NCI-H1930 (cell line): ENCODE measurements around the gene ERCC2.
"Not testable (repeated sequence)": the region's sequence is repeated elsewhere in the genome, so short reads cannot be mapped to it uniquely, and the experiment has no call there.

ENCODE experiments used
- DNase-seq, 2 experiments: peaks; one replicate each; lab custom pipeline; 2025; lab: John Stamatoyannopoulos, UW

ERCC2 gene

DNA sequence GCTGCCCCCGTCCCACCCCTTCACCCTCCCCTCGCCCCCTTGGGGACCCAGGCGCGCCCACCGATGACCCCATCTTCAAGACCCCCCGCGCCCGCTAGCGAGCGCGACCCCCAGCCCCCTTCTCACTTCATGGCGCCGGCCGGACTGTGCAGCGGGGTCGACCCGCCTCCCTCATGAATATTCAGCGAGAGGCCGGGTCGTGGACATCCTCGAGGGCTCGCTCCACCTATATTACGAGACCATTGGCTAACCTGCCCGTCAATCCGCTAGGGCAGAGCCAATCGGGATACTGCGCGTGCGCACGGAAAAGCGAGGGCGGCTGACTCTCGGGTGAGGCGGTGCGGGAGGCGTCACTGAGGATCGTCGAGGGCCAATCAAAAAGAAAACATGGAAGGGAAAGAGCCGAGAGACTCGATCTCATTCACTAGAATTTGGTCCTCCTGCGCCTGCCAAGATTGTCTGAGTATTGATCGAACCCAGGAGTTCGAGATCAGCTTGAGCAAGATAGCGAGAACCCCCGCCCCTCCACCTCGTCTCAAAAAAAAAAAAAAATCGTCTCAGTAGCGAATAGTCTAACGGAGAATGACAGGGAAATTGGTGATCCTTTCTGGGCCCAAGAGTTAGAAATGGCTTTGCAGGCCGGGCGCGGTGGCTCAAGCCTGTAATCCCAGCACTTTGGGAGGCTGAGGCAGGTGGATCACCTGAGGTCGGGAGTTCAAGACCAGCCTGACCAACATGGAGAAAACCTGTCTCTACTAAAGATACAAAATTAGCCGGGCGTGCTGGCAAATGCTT lies at the start of gene ERCC2:
Gene ERCC2, minus strand, starts transcription at position 164 of the 795 bp plus-strand sequence. Its CDS starts 33 bp downstream, at position 131.
- peak; percentile 98 to 100 for DNase-seq

DNA sequence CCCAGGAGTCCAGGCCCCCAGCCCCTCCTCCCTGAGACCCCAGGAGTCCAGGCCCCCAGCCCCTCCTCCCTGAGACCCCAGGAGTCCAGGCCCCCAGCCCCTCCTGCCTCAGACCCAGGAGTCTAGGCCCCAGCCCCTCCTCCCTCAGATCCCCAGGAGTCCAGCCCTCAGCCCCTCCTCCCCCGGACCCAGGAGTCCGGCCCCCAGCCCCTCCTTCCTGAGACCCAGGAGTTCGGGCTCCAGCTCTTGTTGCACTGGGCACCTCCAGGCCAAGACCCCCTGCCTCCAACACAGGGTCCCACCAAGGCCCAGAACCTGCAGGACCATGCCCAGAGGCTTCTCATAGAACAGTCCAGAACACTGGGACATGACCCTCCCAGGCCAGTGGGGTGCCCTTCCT lies 49.5 kb upstream of the ERCC2 start:
- DNase-seq, result no peak

DNA sequence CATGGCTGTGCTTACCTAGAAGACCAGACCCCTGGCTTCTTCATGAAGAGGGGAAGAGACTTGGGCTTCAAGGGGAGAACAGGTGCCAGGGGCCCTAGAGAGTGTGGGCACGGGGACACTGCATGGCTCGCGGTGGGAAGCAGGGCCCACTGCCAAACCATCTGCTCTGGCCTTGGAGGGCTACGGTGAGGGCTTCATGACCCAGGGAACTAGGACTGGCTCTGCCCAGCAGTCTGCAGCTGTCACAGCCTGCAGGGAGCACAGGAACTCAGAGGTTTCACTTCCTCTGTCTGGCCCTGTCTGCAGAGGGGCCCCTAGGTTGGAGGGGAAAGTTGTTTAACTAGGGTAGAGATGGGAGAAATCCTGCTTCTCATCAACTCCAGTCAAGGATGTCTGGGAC lies 49.0 kb upstream of the ERCC2 start:
- no peak for DNase-seq

DNA sequence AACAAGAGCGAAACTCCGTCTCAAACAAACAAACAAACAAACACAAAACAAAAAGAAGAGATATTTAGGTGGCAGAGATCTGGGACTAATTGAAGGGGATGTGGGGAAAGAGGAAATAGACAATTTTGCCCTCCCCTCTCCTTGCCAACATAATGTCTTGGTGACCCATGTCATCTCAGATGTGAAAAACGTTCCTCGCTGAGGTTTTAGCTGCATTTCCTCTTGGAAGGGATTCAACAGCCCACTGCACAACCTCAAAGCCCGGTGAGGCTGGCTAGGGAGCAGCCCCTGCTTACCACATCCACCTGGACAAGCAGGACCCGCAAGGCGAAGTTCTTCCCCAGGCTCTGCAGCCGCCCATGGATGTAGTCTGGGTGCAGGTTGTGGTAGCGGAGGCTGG lies 48.4 kb upstream of the ERCC2 start:
- DNase-seq, result no peak

DNA sequence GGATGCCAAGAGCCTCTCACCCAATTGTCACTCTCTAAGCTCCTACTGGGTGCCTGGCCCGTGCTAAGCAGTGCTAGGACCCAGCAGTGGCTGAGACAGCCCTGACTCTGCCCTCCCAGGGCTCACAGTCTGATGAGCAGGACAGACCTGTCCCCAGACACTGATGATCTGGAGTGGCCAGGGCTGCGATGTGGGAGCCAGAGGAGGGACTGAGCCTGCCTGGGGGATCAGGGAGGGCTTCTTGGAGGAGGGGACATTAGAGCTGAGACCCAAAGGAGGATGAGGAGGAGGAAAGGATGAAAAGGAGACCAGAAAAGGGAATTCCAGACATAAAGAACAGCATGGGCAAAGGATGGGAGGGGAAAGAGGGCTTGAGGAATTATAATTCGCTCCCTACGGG lies 46.8 kb upstream of the ERCC2 start:
- no peak for DNase-seq

DNA sequence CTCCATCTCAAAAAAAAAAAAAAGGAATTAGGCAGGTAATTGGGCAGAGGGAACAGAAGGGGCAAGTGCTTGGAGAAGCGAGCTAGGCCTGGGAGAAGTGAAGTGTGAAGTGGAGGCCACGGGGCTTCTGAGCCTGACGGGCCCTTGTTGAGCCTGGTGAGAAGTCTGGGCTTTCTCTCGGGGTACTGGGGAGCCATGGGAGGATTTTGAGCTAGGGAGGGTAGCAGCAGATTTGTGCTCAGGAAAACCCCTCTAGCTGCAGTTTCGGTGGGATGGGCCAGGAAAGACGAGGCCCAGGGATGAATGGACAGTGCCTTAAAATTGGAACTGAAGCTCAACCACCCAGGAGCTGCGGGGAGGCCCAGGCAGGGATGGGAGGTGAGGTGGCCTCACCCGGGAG lies 44.1 kb upstream of the ERCC2 start:
- no peak for DNase-seq

DNA sequence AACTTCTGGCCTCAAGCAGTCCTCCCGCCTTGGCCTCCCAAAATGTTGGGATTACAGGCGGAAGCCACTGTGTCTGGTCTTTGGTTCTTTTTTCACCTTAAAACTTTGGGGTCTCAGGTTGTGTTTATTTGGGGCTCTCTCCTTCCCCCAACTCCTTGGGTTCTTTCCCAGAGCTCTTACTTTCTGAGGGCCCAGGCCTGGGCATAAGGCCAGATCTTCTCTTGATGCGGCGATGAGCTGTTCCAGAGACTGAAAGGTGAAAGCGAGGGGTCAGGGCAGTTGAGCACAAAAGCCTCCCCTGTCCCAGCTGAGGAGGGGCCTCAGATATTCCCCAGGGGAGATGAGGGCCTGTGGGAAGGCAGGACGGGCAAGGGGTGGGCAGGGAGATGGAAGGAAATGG lies 43.1 kb upstream of the ERCC2 start:
- DNase-seq, result no peak

DNA sequence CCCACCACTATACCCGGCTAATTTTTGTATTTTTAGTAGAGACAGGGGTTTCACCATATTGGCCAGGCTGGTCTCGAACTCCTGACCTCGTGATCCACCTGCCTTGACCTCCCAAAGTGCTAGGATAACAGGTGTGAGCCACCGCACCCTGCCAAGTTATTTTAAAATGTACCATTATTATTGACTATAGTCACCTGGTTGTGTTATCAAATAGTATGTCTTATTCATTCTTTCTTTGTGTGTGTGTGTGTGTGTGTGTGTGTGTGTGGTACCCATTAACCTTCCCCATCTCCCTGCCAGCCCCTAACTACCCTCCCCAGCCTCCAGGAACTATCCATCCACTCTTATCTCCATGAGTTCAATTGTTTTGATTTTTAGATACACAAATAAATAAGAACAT lies 40.0 kb upstream of the ERCC2 start:
- DNase-seq, result not testable (repeated sequence)

DNA sequence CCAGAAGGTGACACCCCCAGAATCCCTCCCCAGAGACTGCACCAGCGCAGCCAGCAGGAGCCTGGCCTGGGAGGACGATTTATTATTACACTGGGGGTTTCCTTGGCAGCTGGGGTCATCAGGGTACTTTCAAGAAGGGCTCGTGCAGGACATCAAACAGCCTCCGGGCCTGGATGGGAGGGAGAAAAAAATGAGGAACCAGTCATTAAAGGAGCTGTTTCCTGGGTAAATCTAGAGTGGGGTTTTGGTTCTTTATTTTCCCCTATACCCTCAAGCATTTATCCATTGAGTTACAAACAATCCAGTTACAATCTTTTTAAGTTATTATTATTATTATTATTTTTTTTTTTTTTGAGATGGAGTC lies 39.2 kb upstream of the ERCC2 start:
- no peak for DNase-seq

DNA sequence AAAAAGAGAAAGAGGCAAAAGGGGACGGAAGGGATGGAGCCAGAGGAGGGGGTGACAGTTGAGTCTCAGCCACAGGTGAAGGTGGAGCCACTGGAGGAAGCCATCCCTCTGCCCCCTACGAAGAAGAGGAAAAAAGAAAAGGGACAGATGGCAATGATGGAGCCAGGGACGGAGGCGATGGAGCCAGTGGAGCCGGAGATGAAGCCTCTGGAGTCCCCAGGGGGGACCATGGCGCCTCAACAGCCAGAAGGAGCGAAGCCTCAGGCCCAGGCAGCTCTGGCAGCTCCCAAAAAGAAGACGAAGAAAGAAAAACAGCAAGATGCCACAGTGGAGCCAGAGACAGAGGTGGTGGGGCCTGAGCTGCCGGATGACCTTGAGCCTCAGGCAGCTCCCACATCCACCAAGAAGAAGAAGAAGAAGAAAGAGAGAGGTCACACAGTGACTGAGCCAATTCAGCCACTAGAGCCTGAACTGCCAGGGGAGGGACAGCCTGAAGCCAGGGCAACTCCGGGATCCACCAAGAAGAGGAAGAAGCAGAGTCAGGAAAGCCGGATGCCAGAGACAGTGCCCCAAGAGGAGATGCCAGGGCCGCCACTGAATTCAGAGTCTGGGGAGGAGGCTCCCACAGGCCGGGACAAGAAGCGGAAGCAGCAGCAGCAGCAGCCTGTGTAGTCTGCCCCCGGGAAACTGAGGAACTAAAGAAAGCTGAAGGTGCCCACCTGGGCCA lies 38.6 kb upstream of the ERCC2 start:
- no peak for DNase-seq

DNA sequence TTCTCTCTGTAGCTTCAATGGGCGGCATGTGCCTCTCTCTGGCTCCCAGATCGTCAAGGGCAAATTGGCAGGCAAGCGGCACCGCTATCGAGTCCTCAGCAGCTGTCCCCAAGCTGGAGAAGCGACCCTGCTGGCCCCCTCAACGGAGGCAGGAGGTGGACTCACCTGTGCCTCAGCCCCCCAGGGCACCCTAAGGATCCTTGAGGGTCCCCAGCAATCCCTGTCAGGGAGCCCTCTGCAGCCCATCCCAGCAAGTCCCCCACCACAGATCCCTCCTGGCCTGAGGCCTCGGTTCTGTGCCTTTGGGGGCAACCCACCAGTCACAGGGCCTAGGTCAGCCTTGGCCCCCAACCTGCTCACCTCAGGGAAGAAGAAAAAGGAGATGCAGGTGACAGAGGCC lies 37.7 kb upstream of the ERCC2 start:
- no peak for DNase-seq

DNA sequence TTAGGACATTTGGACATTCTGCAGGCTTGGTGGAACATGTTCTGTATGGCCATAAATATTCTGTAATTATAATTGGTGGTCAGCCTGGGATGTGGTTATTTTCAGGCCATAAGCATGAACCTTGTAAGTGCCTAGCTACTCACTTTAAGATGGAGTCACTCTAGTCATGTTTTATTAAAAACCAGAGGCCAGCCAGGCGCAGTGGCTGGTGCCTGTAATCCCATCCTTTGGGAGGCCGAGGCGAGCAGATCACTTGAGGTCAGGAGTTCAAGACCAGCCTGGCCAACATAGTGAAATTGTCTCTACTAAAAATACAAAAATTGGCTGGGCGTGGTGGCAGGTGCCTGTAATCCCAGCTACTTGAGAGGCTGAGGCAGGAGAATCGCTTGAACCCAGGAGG lies 37.2 kb upstream of the ERCC2 start:
- DNase-seq, result not testable (repeated sequence)

DNA sequence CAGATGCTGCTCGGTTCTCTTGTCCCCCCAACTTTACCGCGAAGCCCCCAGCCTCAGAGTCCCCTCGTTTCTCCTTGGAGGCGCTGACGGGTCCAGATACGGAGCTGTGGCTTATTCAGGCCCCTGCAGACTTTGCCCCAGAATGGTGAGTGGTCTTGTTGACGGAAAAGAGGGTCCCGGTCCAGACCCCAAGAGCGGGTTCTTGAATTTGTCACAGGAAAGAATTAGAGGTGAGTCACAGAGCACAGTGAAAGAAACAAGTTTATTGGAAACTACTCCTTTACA lies 36.7 kb upstream of the ERCC2 start:
- DNase-seq, result no peak

DNA sequence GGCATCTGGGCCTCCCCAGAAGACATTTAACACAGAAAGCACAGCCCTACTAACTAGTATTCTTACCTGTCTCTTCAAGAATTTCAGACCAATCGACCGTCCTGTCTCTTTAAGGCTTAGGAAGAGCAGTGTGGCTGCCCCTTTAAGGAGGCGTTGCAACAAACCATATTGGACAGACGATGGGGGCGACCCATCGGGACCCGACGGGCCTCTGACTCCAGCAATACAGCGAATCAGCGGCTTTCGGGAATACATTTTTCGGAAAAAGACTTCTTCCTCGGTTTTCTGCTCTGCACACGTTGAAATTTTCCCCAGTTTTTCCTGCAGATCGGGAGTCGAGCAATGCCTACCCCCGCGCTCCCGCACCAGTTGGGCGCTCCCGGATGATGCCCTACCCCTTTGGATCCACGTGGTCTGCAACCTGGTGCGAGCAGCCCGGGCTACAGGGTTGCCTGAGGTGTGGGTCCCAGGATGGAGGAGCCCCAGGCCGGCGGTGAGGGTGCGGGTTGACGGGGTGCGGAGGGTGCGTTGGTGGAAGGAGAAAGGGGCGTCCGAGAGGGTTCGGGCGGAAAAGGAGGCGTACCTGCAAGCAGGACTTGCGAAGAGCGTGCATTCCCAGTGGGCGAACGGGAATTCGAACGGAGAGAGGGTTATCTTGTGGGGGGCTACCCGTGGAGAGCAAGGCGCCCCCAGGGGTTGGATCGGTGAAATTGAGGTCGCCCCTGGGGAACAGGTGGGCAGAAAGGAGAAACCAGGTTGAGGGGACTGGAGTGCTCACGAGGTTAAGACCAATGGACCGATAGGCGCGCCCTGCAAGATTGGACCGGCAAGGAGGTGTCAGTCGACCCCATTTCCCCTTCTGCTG lies 36.1 kb upstream of the ERCC2 start, which contains the start of gene POLR1G:
Gene POLR1G, plus strand, starts transcription at position 419 of the 865 bp plus-strand sequence. Its CDS starts 53 bp downstream, at position 472.
- peak; percentile 85 to 90 for DNase-seq

DNA sequence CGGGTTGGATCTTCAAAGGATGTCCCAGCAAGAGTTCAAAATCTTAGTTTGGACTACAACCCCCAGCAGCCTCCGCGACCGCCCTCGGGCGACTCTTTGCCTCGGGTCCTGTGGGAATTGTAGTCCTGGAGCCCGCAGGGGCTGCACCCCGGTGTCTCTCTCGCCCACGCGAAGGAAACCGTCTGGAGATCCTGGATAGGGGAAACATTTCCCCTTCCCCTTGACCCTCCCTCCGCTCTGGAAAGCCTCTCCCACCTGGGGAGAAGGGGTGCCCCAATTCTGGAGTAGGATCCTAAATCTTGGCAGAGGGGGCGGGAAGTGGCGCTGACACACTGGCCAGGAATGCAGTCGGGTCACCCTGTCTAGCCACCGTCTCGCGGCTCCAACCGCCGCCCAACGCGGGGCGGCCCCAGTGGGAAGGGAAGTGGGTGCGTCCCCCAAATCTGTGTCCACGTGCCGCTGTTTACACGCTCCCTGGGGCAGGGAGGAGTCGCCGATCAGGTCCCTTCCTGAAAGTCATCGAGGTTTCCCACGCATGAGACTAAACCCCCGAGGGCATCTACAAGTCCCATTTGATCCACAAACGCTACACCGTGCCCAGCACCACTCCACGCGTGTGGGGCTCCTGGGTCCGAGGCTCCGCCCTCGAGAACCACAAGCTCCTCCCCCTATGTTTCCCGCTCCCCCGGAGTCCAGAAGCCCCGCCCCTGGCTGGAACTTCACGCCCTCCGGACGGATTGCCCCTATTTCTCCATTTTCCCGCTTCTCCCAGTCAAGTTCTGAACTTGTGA lies 35.3 kb upstream of the ERCC2 start:
- peak; percentile 86 to 92 for DNase-seq

DNA sequence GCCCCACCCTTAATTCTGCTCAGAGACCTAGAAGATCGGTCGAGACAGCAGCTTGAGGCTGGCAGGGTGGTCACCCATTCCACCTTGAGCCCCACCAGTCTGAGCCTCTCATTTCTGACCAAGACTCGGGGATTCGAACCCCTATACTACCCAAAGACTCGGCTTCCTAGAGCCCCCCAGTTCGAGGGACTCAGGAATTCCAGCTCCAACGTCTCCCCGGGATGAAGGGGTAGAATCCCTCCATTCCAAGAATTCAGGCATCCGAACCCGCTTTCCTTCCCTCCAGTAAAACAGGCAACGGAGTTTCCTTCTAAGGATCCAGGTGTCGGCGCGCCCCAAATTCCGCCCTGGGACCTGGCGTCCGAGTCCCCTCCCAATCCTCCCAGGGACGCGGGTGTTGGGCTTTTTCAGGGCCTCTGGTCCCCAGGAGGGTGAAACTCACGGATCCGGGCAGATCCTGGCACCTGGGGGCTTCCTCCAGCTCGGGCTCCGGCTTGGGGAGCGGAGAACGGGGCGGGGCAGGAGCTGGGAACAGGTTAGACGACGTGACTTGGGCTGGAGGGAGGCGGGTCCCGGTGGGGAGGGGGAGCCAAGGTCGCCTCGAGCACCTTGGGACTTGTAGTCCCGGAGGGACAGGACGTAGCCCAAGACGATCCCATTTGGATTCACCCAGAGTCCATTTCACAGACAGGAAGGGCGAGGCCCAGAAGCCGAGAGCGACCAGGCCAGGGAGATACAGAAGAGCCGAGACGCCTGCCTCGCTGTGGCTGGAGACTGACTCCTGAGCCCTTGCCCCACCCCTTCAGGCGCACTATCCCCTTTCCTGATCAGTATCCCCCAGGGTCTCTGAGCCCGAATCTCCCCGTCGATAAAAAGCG lies 34.4 kb upstream of the ERCC2 start, which contains the start of gene PPP1R13L:
Gene PPP1R13L, minus strand, starts transcription at position 513 of the 878 bp plus-strand sequence. CDS start 6,751 bp downstream, outside the sequence.
- peak; percentile 69 to 81 for DNase-seq

DNA sequence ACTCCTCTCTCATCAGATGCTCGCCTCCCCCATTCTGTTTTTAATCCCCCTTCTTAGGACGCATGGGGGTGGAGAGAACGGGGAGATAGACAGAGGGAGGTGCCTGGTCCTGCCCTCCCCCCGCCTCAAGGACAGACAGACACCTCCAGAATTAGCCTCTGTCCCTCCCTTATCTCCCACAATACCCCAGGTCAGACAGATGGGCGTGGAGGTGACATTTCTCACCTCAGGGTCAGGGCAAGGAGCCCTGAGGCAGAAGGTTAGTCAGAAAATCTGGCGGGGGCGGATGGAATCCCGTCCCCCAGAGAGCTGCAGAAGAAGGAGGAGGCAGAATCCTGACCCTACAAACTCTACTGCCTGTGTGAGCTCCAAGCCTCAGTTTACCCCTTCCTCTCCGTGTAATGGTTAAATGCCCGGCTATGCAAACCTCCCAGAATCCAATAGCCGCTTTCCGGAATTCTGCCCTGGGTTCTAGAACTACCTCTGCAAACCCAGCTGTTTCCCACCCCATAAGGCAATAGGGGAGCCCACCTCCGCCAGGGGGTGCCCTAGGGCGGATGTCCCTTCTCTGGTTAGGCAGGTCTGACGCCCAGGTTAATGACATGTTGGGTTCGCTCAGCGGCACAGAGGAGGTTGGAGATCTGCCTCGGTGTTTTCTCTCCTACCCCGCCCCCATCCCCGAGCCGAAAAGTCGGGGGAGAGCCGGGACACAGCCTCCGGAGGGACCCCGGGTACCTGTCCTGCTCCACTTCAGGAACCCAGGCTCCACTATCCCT lies 33.6 kb upstream of the ERCC2 start:
- DNase-seq, result peak; percentile 51 to 67

DNA sequence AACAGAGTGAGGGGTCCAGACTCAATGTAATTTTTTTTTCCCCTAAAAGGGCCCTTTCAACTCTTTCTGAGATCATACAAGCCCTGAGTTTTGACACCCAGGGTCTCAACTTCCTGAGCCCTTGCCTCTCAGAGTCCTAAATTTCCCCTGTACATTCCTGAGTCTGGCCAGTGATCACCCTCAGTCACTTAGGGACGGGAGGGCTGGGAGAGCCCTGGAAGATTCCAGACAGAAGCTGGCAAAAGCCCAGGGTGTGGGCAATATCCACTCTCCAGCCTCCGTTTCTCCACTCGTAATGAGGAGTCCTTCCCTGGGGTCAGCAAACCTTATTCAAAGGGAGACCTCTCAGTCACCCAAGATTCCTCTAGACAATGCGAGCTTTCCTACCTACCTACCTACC lies 32.9 kb upstream of the ERCC2 start:
- no peak for DNase-seq

DNA sequence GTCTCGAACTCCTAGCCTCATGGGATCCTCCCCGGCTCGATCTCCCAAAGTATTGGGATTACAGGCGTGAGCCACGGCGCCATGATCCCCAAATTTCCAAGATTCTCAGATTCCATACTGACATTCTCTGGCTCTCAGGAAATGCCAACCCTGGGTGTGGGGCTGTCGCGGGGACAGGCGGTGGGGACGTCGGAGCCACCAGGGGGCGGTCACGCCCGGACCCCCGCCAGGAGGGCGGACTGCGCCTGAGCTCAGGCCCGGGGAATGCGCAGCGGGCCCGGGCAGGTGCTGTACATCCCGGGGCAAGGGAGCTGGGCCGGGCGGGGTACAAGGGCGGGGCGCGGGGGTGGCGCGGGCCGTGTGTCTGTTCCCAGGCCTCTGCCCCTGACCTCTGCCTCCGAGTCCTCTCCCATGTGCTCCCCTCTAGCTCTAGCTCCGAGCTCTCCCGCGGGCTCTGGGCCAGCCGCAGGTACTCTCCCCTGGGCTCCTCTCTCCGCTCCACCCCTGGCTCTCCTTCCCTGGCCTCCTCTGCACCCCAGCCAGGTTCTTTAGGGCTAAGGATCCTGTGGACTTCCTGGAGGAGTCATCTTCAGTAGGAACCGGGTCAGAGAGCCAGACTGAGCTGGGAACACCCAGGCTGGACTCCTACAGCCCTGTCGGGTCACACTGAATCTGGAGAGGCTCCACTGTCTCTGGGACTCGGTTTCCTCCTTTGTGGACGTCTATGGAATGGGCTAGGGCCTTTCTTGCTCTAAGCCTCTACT lies 32.1 kb upstream of the ERCC2 start:
- no peak for DNase-seq
